ENCODE data around the gene MEA1.

The MEA1 gene

DNA sequence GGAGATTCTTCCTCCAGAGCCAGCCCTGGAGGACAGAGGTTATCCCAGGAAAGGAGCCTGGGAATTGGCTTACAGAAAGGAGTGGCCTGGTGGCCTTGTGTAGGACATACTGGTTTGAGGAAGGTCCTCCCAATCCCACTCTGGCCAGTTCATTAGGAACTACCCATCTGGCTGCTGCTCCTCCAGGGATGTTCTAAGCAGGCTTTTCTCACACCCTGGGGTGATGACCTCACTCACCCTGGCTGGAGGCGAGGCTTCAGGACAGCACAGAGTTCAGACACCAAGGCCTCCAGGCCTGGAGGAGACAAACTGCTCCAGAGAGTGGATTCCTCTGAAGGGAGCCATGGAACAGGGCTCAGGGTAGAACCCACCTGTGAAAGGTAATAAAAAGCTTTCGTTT is 44.3 kb downstream of the MEA1 start:
- no peak for DNase-seq

DNA sequence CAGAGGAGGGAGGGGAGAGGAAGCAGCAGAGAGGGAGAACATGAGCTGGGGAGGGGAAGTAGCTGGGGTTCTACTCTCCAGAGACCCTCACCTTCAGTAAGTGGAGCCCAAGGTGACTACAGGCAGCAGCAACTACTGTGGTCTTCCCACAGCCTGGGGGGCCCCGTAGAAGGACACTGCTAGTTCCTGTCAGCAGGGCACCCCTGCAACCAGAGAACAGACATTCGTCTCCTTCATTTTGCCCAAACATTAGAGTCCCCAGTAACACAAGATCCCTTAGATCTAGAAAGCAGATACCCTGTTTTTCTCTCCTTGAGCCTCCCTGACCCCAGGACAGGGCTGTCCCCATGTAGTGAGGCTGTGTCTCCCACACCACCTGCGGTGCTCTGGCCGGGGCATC is 45.0 kb downstream of the MEA1 start:
- no peak for DNase-seq

DNA sequence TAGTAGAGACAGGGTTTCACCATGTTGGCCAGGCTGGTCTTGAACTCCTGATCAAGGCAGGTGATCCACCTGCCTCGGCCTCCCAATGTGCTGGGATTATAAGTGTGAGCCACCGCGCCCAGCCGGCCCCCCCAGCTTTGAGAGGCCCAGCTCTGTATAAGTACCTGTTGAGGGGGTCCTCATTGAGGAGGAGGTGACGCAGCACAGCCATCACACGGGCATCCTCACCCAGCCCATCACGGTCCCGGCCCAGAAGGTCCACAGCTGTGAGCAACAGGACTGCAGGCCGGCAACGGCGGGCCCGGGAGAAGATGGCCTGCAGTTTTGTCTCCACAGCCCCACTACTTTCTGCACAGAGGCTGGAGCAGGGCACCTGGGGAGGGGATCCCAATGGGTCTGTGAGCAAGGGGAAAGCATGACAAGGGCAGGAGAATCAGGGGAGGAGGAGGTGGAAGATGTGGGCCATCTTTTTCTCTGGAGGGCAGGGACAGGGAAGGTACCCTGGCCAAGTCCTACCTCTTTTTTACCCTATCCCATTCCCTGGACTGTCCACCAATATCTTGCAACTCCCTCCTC is 45.5 kb downstream of the MEA1 start:
- DNase-seq, result no peak

- no peak for DNase-seq
These were observed 46.5 kb downstream of the MEA1 start for GRCh38 chr6:42967228-42967627.

- no peak for DNase-seq
These were observed 47.2 kb downstream of the MEA1 start for GRCh38 chr6:42966571-42966970.

GRCh38 chr6:42963855-42964605 is 49.7 kb downstream of the MEA1 start:
- no peak for DNase-seq

DNA sequence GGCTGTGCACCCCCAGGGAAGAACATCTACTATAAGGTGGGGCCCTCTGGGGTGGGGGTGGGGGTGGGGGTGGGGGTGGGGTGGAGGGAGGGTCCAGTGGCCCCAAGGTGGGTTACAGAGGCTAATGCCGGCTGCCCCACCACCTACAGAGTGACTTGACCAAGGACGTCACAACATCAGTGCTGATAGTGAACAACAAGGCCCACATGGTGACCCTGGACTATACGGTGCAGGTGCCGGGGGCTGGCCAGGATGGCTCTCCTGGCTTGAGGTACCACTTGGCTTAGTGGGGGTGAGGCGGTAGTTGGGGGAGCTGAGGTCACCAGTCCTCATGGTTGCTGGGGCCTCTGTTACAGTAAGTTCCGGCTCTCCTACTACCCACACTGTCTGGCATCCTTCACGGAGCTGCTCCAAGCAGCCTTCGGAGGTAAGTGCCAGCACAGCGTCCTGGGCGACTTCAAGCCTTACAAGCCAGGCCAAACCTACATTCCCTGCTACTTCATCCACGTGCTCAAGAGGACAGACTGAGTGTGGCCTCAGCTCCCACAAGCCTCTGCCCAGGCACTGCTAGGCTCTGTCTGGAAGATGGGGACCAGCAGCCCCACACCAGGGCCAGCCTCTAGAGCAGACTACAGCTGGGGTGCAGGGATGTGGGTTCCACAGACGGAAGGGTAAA is 50.4 kb downstream of the MEA1 start:
- no peak for DNase-seq

DNA sequence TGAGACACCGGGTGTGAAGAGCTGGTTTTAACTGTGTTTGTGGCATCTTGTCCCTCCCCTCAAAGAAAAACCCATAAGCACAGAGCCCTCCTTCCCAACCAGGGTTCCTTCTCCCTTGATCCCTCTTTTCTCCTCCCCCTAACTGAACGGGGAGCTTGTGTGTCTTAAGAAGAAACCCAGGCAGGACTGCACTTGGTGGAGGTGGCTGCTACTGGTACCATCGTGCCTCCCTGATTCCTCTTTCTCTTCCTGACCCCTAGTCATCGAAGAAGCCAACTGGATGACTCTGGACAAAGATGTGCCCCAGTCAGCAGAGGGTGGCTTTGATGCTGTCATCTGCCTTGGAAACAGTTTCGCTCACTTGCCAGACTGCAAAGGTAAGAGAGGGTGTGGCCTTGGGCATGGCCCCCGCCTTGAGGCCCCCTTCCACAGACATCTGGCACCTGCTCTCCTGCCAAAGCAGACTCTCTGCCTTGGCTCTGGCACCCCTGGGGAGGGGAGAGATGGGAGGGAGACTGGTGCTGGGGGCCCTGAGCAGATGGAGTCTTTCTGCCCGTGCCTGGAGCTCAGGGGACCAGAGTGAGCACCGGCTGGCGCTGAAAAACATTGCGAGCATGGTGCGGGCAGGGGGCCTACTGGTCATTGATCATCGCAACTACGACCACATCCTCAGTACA is 51.1 kb downstream of the MEA1 start:
- no peak for DNase-seq

DNA sequence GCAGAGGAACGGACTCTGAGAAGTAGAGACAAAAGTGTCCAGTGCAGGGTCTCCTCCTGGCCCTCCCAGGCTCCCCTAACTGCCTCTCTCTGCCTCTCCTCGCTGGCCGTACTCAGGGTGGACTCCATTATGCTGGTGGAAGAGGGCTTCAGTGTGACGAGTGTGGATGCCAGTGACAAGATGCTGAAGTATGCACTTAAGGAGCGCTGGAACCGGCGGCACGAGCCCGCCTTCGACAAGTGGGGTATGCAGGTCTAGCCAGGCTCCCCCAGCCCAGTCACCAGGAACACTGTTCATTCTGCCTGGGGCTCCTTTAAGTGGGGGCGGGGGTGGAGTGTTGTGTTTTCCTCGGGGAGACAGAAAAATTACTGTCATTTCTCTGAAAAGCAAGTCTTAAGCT is 51.6 kb downstream of the MEA1 start:
- DNase-seq, result no peak
